Hematopoietic multipotent progenitor cell treated with erythropoietin and hydrocortisone succinate and interleukin-3 and kit ligand, for 17 days (in vitro differentiated cells): Measurements from ENCODE around the gene PCNP.
"Not testable (repeated sequence)": the region's sequence is repeated elsewhere in the genome, so short reads cannot be mapped to it uniquely, and the experiment has no call there.

Experiments used
- DNase-seq: peaks from one replicate; pipeline ENCODE4 v3.0.0-alpha.2; 2015; ENCODE audit warnings: low spot score

The PCNP gene

GRCh38 chr3:101567528-101568317, 6.3 kb upstream of the PCNP start:
- DNase-seq = no peak

- no peak for DNase-seq
These were observed 2.7 kb upstream of the PCNP start for GRCh38 chr3:101571028-101571895.

GRCh38 chr3:101574388-101575112, 570 bp downstream of the PCNP start:
- peak; percentile 71 for DNase-seq

- no peak for DNase-seq
These were observed 3.3 kb downstream of the PCNP start for GRCh38 chr3:101577286-101577685.

- DNase-seq = no peak
These were observed 14.6 kb downstream of the PCNP start for GRCh38 chr3:101588616-101589015.

GRCh38 chr3:101591071-101591470, 17.1 kb downstream of the PCNP start:
- DNase-seq = no peak

- no peak for DNase-seq
These were observed 28.8 kb downstream of the PCNP start for GRCh38 chr3:101602731-101603130.

- DNase-seq = no peak
These were observed 29.2 kb downstream of the PCNP start for GRCh38 chr3:101603184-101603583.

- DNase-seq = not testable (repeated sequence)
These were observed 31.4 kb downstream of the PCNP start for GRCh38 chr3:101605398-101605797.

- no peak for DNase-seq
These were observed 37.0 kb downstream of the PCNP start for GRCh38 chr3:101611023-101611422.

- DNase-seq = not testable (repeated sequence)
These were observed 39.0 kb downstream of the PCNP start for GRCh38 chr3:101613014-101613413.

- no peak for DNase-seq
These were observed 41.5 kb downstream of the PCNP start for GRCh38 chr3:101615525-101615924.

- no peak for DNase-seq
These were observed 43.5 kb downstream of the PCNP start for GRCh38 chr3:101617478-101617877.

- DNase-seq = no peak
These were observed 44.7 kb downstream of the PCNP start for GRCh38 chr3:101618726-101619125.

GRCh38 chr3:101619734-101620133, 45.8 kb downstream of the PCNP start:
- no peak for DNase-seq

- DNase-seq = no peak
These were observed 49.7 kb downstream of the PCNP start for GRCh38 chr3:101623656-101624055.

- DNase-seq = no peak
These were observed 50.9 kb downstream of the PCNP start for GRCh38 chr3:101624857-101625256.

GRCh38 chr3:101625879-101626278, 51.9 kb downstream of the PCNP start:
- no peak for DNase-seq

GRCh38 chr3:101629219-101629618, 55.2 kb downstream of the PCNP start:
- no peak for DNase-seq

GRCh38 chr3:101631098-101631796, 57.3 kb downstream of the PCNP start:
- no peak for DNase-seq

- DNase-seq = not testable (repeated sequence)
These were observed 58.0 kb downstream of the PCNP start for GRCh38 chr3:101631959-101632358.

- DNase-seq = no peak
These were observed 58.6 kb downstream of the PCNP start for GRCh38 chr3:101632586-101632985.
